GM18861 (cell line): ENCODE results near the gene DRG2.

Source experiments
- ATAC-seq: cut with Tn5 transposase; IDR thresholded peaks from one replicate; pipeline ENCODE4 v1.9.1; 2021; ENCODE audit not compliant: unreplicated experiment

DRG2 gene

GRCh38 chr17:18074566-18075272 is 13.0 kb upstream of the DRG2 start:
- ATAC-seq: no peak

GRCh38 chr17:18076936-18077335 is 10.8 kb upstream of the DRG2 start:
- ATAC-seq: no peak

- ATAC-seq: no peak
Observed at GRCh38 chr17:18079543-18079942, 8.2 kb upstream of the DRG2 start.

- no peak for ATAC-seq
Observed at GRCh38 chr17:18084256-18084655, 3.5 kb upstream of the DRG2 start.

GRCh38 chr17:18089613-18090012 is 1.9 kb downstream of the DRG2 start:
- no peak for ATAC-seq

GRCh38 chr17:18093616-18094408 is 6.1 kb downstream of the DRG2 start:
- ATAC-seq: no peak

GRCh38 chr17:18094409-18094807 is 6.7 kb downstream of the DRG2 start:
- no peak for ATAC-seq

- ATAC-seq: no peak
Observed at GRCh38 chr17:18099516-18099915, 11.8 kb downstream of the DRG2 start.

- ATAC-seq: no peak
Observed at GRCh38 chr17:18100616-18101015, 12.9 kb downstream of the DRG2 start.

- ATAC-seq: no peak
Observed at GRCh38 chr17:18101828-18102227, 14.1 kb downstream of the DRG2 start.

GRCh38 chr17:18102640-18103039 is 14.9 kb downstream of the DRG2 start:
- no peak for ATAC-seq

GRCh38 chr17:18105027-18105426 is 17.3 kb downstream of the DRG2 start:
- no peak for ATAC-seq

- no peak for ATAC-seq
Observed at GRCh38 chr17:18105595-18105994, 17.8 kb downstream of the DRG2 start.

GRCh38 chr17:18106211-18106610 is 18.5 kb downstream of the DRG2 start:
- no peak for ATAC-seq

- ATAC-seq: no peak
Observed at GRCh38 chr17:18107061-18107790, 19.5 kb downstream of the DRG2 start.

- ATAC-seq: no peak
Observed at GRCh38 chr17:18107971-18108370, 20.2 kb downstream of the DRG2 start.

- ATAC-seq: no peak
Observed at GRCh38 chr17:18108401-18109312, 20.9 kb downstream of the DRG2 start, which contains the start of gene MYO15A. MYO15A (plus strand) TSS chr17:18108756; CDS start chr17:18118801, 10,045 bp downstream.

- ATAC-seq: no peak
Observed at GRCh38 chr17:18109935-18110485, 22.3 kb downstream of the DRG2 start.

GRCh38 chr17:18110636-18111145 is 22.9 kb downstream of the DRG2 start:
- ATAC-seq: no peak

GRCh38 chr17:18111330-18111971 is 23.7 kb downstream of the DRG2 start:
- ATAC-seq: no peak
